ENCODE measurements around the gene WDR27.

DNA sequence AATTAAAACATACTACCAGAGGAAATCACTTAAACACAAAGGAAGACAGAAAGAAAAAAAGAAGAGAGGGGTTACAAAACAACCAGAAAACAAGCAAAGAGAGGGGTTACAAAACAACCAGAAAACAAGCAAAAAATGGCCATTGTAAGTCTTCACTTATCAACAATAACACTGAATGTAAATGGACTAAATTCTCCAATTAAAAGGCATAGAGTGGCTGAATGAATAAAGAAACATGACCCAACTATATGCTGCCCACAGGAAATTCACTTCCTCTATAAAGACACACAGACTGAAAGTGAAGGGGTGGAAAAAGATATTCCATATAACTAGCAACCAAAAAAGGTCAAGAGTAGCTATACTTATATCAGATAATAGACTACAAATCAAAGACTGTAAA, 180.0 kb downstream of the WDR27 start:
- TF ChIP-seq, protein P1, sequence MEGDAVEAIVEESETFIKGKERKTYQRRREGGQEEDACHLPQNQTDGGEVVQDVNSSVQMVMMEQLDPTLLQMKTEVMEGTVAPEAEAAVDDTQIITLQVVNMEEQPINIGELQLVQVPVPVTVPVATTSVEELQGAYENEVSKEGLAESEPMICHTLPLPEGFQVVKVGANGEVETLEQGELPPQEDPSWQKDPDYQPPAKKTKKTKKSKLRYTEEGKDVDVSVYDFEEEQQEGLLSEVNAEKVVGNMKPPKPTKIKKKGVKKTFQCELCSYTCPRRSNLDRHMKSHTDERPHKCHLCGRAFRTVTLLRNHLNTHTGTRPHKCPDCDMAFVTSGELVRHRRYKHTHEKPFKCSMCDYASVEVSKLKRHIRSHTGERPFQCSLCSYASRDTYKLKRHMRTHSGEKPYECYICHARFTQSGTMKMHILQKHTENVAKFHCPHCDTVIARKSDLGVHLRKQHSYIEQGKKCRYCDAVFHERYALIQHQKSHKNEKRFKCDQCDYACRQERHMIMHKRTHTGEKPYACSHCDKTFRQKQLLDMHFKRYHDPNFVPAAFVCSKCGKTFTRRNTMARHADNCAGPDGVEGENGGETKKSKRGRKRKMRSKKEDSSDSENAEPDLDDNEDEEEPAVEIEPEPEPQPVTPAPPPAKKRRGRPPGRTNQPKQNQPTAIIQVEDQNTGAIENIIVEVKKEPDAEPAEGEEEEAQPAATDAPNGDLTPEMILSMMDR (IDR thresholded peaks at IDR 0.05), result no peak
- TF ChIP-seq POLR2A (IDR thresholded peaks at IDR 0.05; ENCODE audit: low read length), result no peak
- no peak for TF ChIP-seq MAFK (IDR thresholded peaks at IDR 0.05; ENCODE audit: partially characterized antibody)
- TF ChIP-seq RAD21 (conservative IDR thresholded peaks at IDR 0.05 in 1 of 2, IDR thresholded peaks at IDR 0.05 in 1 of 2), result no peak
- TF ChIP-seq SMC3 (IDR thresholded peaks at IDR 0.05), result no peak
- TF ChIP-seq, protein P2, sequence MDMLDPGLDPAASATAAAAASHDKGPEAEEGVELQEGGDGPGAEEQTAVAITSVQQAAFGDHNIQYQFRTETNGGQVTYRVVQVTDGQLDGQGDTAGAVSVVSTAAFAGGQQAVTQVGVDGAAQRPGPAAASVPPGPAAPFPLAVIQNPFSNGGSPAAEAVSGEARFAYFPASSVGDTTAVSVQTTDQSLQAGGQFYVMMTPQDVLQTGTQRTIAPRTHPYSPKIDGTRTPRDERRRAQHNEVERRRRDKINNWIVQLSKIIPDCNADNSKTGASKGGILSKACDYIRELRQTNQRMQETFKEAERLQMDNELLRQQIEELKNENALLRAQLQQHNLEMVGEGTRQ (IDR thresholded peaks at IDR 0.05), result no peak
- TF ChIP-seq NPAS2 (CRISPR knock-in tag; IDR thresholded peaks at IDR 0.05; ENCODE audit: borderline replicate concordance), result no peak
- TF ChIP-seq JUN (IDR thresholded peaks at IDR 0.05), result no peak
- TF ChIP-seq CHD2 (IDR thresholded peaks at IDR 0.05; ENCODE audit: low read length, partially characterized antibody), result no peak
- no peak for TF ChIP-seq HDAC2 (IDR thresholded peaks at IDR 0.05)
- no peak for TF ChIP-seq HOXB13 (CRISPR knock-in tag; IDR thresholded peaks at IDR 0.05; ENCODE audit: low read depth)
- no peak for TF ChIP-seq HOXA7 (CRISPR knock-in tag; IDR thresholded peaks at IDR 0.05)
